Lower leg skin (tissue), 4 donors: ENCODE results near the gene LRP5. TPM values are rescaled to one million over a fixed set of nuclear protein-coding genes. Genes with fewer than 3 reads are reported as not detected.
A peak's percentile ranks its signal among the peaks of the same experiment; 100 is the strongest.

ENCODE experiments used
- DNase-seq, 2 donors: peaks; one replicate each; pipeline ENCODE4 v3.0.0-alpha.2; 2019; ENCODE audit warnings: low spot score in 2 of 2
- H3K4me3 ChIP-seq: fragments of 200-600 bp; sonication (generic); 2 replicates; pipeline ENCODE4 v1.5.1; 2017; ENCODE audit warnings: mild to moderate bottlenecking, low read depth; ENCODE audit not compliant: poor library complexity, severe bottlenecking
- POLR2A ChIP-seq, 2 donors: fragments of 450-650 bp; IDR thresholded peaks; one replicate each; pipeline ENCODE4 v1.6.1; 2016 to 2017; ENCODE audit warnings: antibody characterized with exemption in 2 of 2, mild to moderate bottlenecking in 1 of 2, moderate library complexity in 1 of 2
- WGBS, 2 donors: methylation state at CpG; one replicate each; pipeline ENCODE4 v1.1.5; 2018; 5-methylcytosine and 5-hydroxymethylcytosine counted together
- intact Hi-C: fragments of 100-400 bp; cut with DNase I; formaldehyde crosslinking; loops from one replicate; pipeline ENCODE4 v1.15.0; 2023; ENCODE audit warnings: low total_unique reads
- total RNA-seq, 4 donors: library from RNA; depleted of rRNA; stranded (reverse); fragments of >200 nt; gene quantifications; one replicate each; pipeline ENCODE4 v1.1.0, GENCODE V29; 2016
- TF ChIP-seq, protein P1 (sequence below), 3 donors: fragments of 450-650 bp; IDR thresholded peaks; one replicate each; pipeline ENCODE4 v1.5.1; 2016; ENCODE audit warnings: antibody characterized with exemption in 3 of 3, mild to moderate bottlenecking in 3 of 3, moderate library complexity in 2 of 3

Gene LRP5
- total RNA-seq, 4 donors from 2014 or later, result 25.0 to 53.5 (median 29.3) TPM

DNA sequence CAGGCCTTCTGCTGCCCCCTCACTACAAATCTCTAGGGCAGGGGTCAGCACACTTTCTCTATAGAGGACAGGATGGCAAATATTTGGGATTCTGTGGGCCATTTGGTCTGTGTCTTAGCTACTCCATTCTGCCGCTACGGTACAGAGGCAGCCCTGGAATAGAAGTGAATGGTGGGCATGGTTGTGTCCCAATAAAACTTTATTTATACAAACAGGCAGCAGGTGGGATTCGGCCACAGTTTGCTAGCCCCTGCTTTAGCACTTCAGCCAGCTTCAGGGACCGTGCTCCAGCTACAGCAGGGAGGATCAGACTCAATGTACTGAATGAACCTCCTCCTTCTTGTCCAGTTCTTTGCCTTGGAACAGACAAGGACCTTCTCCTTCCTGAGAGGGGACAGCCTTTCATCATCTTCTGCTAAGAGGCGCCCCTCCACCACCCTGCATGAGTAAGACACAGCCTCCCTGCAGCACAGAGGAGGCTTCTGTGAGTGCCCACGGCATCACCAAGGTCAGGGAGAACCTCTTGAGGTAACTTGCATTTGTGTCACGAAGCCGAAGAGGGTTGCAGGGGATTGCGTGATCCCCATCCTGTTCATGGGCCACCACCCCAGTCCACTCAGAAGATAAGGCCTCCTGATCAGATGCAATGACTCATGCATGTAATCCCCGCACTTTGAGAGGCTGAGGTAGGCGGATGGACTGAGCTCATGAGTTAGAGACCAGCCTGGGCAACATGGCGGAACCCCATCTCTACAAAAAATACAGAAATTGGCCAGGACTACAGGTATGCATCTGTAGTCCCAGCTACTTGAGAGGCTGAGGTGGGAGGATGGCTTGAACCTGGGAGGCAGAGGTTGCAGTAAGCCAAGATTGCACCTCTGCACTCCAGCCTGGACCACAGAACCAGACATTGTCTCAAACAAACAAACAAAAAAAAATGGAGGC, 45.2 kb upstream of the LRP5 start:
- DNase-seq, result peak in 1 of 2 donors; percentile 48
- no peak for TF ChIP-seq POLR2A (IDR thresholded peaks at IDR 0.05)
- no peak overlapping the region for H3K4me3 ChIP-seq
- intact Hi-C loops, result no loop called here
- WGBS, 2 donors, result 90 to 94% methylated on average over 12 of the region's 12 CpGs

DNA sequence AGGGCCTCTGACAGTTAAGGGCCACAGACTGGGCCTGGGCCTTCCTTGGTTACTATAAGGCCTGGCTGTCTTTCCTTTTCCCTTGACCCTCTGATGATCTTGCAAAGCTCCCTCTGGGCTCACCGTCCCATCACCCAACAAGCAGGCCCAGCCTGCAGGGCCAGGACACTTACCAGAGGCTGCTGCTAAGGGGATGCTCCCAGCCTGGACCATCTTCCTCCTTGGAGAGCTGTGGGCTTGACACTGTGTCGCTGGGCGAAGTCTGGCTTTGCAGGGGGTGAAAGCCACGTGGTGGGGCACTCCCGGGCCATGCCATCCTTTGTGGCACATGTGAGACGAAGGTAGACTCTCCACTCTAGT, 44.5 kb upstream of the LRP5 start:
- H3K4me3 ChIP-seq, result no peak overlapping the region
- TF ChIP-seq POLR2A (IDR thresholded peaks at IDR 0.05), result no peak
- TF ChIP-seq, protein P1, sequence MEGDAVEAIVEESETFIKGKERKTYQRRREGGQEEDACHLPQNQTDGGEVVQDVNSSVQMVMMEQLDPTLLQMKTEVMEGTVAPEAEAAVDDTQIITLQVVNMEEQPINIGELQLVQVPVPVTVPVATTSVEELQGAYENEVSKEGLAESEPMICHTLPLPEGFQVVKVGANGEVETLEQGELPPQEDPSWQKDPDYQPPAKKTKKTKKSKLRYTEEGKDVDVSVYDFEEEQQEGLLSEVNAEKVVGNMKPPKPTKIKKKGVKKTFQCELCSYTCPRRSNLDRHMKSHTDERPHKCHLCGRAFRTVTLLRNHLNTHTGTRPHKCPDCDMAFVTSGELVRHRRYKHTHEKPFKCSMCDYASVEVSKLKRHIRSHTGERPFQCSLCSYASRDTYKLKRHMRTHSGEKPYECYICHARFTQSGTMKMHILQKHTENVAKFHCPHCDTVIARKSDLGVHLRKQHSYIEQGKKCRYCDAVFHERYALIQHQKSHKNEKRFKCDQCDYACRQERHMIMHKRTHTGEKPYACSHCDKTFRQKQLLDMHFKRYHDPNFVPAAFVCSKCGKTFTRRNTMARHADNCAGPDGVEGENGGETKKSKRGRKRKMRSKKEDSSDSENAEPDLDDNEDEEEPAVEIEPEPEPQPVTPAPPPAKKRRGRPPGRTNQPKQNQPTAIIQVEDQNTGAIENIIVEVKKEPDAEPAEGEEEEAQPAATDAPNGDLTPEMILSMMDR (IDR thresholded peaks at IDR 0.05), result no peak
- peak in 1 of 2 donors; percentile 20 for DNase-seq
- intact Hi-C loops, result no loop called here
- 95 to 99% methylated on average over 6 of the region's 6 CpGs for WGBS, 2 donors

DNA sequence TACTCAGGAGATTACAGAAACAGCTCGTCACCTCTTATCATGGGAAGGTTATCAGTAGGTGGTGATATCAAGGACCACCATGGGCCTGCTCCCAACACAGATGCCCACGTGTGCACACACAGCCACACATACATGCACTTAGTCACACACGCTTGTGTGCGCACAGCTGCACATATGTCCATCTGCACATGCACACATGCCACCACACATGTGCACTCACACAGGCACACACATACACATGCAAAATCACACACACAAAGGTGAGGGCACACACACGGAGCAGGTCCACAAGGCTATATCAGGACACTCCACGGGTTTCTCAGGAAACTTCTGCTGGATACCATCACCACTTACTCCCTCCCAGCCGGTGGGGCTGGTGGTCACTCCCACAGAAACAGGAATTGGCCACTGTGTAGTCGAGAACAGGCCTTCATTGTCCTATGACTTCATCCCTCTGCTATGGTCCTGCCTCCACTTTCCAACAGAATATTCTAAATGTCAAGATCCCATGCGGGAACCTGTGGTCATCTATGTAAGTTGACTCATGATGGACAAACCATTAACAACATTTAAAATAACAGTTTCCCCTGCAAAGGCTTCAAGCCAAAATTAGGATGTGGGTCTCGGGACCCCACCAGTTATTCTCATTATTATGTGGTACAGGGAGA, 42.8 kb upstream of the LRP5 start:
- intact Hi-C loops, result no loop called here
- 57 to 69% methylated on average over 10 of the region's 10 CpGs for WGBS, 2 donors
- DNase-seq, result peak in 1 of 2 donors; percentile 49
- no peak for TF ChIP-seq POLR2A (IDR thresholded peaks at IDR 0.05)
- TF ChIP-seq, protein P1 (IDR thresholded peaks at IDR 0.05), result no peak
- no peak overlapping the region for H3K4me3 ChIP-seq

DNA sequence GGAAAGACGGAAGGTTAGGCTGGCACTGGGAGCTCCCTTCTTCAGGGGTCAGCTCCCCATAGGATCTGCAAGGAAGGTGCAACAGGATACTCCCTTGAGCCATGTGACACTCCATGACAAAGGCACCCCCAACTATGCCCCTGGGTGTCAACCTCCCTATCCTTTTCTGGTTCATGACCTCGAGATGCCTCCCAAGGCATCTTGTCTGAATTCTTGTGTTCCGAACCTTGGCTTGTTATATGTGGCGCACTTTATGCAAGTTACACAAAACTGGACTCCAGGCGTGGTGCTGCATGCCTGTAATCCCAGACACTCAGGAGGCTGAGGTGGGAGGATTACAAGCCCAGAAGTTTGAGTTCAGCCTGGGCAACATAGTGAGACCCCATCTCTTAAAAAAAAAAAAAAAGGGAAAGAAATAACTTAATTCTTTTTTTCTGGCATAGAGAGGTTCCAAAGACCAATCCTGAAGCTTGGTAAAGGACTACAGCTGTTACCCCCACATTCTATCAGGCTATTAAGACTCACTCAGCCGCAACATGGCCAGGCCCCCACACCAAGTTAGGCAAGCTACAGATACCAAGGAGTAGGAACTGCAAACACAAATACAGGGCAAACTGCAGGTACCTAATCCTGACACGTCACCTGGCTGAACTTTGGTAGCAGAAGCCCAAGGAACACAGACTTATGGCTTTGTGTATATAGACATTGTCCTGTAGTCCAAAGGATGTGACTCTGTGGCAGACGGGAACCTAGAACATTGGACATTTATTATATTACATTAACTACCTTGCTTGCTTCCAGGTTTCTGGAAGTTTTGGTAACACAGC, 42.0 kb upstream of the LRP5 start:
- intact Hi-C loops, result no loop called here
- TF ChIP-seq, protein P1 (IDR thresholded peaks at IDR 0.05), result no peak
- no peak for TF ChIP-seq POLR2A (IDR thresholded peaks at IDR 0.05)
- H3K4me3 ChIP-seq, result no peak overlapping the region
- peak in 1 of 2 donors; percentile 68 for DNase-seq
- WGBS, 2 donors, result 61 to 70% methylated on average over 8 of the region's 8 CpGs

DNA sequence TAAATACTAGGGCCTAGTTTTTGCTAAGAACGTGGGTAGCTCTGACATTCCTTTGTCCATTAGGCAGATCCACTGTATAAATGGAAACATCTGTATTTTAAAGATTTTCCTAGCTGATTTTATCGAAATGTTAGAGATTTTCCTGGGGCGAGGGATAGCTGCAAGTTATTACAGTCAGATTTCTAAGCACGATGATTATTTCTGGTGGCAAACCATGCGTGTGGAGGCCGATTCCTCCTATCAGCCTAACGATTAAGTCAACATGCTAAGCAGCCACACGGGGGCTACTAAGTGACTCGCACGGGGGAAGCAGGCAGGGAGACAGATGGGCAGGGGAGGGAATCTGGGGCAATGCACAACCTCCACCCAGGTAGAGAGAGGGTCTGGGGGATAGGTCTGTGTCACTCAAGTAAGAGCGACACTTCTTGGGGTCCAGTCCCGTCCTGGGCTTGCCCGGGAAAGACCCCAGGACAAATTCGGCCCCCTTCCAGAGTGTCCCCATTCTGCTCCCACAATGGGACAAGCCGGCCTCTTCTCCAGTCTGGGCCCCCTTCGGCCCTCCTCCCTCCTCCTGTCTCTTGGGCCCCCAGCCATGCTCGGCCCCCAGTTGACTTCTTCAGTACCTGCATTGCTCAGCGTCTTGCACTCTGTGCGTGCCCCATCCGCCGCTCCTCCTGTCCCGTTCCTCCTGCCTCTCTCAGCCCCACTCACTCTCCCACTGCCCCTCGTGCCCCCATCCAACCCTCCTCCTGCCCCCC, 41.2 kb upstream of the LRP5 start:
- TF ChIP-seq, protein P1 (IDR thresholded peaks at IDR 0.05), result no peak
- no peak for TF ChIP-seq POLR2A (IDR thresholded peaks at IDR 0.05)
- peak overlapping the region; percentile 84 for H3K4me3 ChIP-seq
- WGBS, 2 donors, result 2 to 3% methylated on average over 23 of the region's 23 CpGs
- intact Hi-C loops, result no loop called here
- DNase-seq, result peak; percentile 55 to 92
